Activated CD4-positive, alpha-beta T cell treated with anti-CD3 and anti-CD28 coated beads, Interleukin-2, amount 50 U/mL, for 24 hours (primary cell): ENCODE measurements around the gene KIAA0825.

Experiments used
- DNase-seq, 2 donors: peaks; one replicate each; pipeline ENCODE4 v3.0.0-alpha.2; 2020; ENCODE audit warnings: low read depth in 1 of 2, low spot score in 1 of 2

KIAA0825 gene

DNA sequence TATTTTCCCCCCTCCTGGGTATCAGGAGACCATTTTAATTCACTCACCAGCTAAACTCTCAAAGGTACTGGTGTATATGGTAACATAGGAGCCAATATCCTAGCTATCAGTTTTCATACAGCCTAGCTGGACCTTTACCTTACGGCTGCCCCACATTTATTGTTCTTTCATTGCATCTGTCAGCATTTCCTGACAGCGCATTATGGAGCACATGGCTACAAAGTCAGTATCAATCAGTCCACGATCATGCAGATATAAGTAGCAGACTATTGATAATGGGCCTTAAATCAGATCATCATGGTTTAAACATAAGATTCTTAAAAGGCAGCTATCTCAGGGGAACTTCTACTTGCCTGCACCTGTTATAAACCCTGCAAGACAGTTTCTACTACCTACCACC, 304.7 kb downstream of the KIAA0825 start:
- DNase-seq, result no peak

DNA sequence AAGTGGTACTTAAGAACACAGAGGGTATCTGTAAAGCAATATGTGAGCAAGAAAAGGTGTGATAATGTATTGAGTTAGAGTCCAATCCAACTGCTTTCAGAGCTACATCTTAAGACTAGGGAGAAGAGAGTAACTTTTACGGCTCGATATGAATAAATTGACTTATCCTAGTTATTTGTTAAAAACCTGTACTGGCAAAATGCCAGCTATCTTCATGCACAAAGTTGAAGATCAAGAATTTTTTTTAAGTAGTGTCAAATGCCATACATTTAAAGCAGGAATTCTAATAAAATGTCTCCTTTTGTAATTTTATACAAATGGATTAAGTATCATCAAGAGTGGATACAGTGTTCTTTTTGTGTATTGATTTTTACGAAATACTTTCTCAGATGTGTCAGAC, 305.2 kb downstream of the KIAA0825 start:
- no peak for DNase-seq

DNA sequence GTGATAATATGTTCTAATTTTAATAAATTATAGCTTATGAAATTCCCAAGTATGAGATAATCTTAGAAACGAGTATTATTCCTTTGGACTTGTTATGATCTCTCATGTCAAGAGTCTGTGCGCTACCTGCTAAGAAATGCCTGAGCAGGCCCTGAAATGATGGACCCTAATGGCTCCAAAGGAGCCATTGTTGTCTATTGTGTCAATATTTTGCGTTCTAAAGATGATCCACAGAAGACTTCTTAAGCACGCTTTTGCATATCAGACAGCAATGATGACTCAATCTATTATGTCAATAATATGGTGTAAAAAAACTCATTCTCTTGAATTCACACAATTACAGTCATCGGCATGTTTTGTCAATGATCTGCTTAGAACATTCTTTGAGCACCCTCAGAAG, 306.1 kb downstream of the KIAA0825 start:
- no peak for DNase-seq

GRCh38 chr5:94310833-94311232, 307.6 kb downstream of the KIAA0825 start:
- no peak for DNase-seq

GRCh38 chr5:94309141-94309540, 309.3 kb downstream of the KIAA0825 start:
- DNase-seq, result no peak

GRCh38 chr5:94308442-94308841, 310.0 kb downstream of the KIAA0825 start:
- DNase-seq, result no peak

GRCh38 chr5:94304146-94304545, 314.3 kb downstream of the KIAA0825 start:
- DNase-seq, result no peak

- no peak for DNase-seq
Observed at GRCh38 chr5:94288937-94289336, 329.5 kb downstream of the KIAA0825 start.

DNA sequence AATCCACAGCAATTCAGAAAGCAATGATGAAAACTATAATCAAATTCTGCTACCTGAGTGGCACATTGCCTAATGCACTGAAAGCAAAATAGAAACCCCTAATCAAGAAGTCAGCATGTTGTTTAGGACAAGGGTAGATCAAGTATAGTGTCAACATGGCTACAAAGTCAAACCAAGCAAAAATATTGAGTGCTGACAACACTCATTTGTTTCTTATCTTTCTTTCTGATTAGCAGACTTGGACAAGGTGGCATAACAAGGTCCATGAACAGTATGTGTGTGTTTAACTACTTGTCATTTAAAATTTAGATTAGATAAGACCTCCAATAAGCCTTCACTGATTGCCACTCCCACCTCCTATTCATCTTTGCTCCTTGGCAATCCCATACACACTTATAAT, 332.4 kb downstream of the KIAA0825 start:
- DNase-seq, result no peak

DNA sequence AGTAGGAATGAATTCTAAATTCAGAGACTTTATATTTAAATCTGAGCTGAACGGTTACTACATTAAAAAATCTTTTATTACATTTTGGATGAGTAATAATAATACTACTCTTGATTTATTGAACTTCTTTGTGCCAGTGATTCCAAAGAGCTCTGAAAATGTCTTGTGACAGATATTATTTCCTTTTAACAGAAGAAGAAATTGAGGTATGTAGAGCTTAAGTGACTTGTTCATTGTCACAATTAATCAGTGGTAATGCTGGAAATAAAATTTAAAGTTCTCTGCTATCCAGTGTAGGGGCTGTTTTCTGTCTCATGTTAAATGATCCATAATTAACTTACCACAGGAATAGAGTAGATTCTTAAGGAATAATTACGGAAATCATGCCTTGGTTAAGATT, 335.3 kb downstream of the KIAA0825 start:
- no peak for DNase-seq

DNA sequence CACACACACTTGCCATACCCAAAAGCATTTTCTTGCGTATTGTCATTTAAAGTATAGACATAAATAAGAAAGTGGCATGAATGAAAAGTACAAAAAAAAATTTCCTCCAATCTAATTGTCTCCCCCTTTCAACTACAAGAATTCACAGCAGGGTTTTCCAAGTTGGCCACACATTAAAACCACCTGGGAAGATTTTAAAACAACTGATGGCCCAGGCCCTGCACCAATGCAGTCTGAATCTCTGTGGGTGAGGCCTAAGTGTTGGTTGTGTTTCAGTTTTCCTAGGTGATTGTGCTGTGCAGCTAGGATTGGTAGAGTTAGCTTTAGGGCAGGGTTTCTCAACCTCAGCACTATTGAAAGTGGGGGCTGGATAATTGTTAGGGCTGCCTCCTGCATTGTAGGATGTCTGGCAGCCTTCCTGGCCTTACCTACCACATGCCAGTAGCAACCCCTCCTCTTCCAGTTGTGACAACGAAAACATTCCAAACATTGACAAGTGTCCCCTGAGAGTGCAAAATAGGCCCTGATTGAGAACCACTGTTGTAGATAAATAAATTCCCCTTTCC, 337.1 kb downstream of the KIAA0825 start:
- DNase-seq, result no peak

DNA sequence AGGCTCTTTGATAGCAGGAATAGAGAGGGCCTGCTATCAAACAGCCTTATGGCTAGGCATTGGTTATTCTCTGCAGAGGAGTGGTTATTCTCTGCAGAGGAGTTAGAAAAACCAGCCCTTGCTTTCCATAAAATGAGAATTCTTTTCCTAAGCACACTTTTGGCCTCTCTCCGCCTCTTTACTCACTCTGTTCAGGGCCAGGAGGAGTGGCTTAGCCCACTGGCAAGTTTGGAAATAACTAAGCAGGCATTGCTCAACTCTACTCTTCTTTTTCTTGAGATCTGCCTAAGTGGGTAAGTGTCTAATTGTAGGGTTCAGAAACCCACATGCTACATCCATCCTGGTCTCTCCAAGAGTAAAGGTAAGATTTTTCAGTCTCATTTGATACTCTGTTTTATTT, 341.7 kb downstream of the KIAA0825 start:
- no peak for DNase-seq

- DNase-seq, result no peak
Observed at GRCh38 chr5:94276048-94276447, 342.4 kb downstream of the KIAA0825 start.

DNA sequence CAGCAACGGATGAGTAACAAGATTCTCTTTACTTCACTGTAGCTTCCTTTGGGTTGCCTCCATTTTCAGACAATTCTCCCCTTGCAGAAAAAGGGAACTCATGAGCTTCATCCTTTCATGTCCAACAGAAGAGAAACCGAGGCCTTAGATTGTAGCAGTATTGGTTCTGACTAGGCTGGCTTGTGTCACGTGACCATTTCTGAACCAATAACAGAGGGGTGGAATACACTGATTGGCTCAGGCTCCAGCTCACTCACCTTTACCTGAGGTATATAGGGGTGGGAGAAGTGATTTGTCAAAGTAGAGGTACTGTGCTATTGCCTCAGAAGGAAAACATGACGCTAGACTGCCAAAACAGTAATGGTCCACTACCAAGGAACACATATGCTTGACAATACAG, 343.7 kb downstream of the KIAA0825 start:
- no peak for DNase-seq

GRCh38 chr5:94268226-94268625, 350.2 kb downstream of the KIAA0825 start:
- DNase-seq, result no peak

GRCh38 chr5:94267350-94267899, 351.0 kb downstream of the KIAA0825 start:
- no peak for DNase-seq

DNA sequence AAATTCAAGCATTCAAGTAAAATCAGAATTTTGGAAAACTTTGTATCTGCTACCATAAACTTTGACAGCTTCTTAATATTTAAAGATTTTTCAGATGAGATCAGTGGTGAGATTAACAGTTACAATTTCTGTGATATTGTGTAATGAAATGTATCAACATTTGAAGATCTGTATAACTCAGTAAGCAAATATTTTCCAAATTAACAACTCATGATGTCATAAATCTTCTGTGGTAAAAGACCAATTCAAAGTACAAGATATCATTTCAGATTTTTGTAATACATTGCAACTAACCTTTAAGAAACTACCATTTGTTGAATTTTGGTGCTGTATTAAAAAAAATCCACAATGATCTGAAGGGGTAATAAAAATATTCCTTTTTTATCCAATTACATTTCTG, 352.2 kb downstream of the KIAA0825 start:
- DNase-seq, result no peak

- no peak for DNase-seq
Observed at GRCh38 chr5:94263068-94263467, 355.3 kb downstream of the KIAA0825 start.

GRCh38 chr5:94260096-94260495, 358.3 kb downstream of the KIAA0825 start:
- DNase-seq, result no peak

- no peak for DNase-seq
Observed at GRCh38 chr5:94254214-94254613, 364.2 kb downstream of the KIAA0825 start.

GRCh38 chr5:94250985-94251384, 367.4 kb downstream of the KIAA0825 start:
- DNase-seq, result no peak

DNA sequence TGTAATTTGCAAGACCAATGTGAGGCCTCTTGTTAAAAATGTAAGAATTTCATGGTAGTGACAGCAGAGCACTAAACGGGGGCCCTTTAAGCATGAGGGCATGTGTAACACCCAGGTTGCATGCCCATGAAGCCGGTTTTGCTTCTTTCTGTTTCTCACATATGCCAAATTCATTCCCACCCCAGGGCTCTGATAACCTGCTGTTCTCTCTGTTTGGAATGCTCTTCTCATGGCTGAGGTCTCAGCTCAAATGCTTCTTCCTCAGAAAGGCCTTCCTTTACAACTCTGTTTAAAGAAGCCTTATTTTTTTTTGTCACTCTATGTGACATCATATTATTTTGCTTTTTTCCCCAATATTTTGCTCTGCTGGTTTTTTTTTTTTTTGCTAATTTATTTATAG, 369.0 kb downstream of the KIAA0825 start:
- DNase-seq, result no peak

DNA sequence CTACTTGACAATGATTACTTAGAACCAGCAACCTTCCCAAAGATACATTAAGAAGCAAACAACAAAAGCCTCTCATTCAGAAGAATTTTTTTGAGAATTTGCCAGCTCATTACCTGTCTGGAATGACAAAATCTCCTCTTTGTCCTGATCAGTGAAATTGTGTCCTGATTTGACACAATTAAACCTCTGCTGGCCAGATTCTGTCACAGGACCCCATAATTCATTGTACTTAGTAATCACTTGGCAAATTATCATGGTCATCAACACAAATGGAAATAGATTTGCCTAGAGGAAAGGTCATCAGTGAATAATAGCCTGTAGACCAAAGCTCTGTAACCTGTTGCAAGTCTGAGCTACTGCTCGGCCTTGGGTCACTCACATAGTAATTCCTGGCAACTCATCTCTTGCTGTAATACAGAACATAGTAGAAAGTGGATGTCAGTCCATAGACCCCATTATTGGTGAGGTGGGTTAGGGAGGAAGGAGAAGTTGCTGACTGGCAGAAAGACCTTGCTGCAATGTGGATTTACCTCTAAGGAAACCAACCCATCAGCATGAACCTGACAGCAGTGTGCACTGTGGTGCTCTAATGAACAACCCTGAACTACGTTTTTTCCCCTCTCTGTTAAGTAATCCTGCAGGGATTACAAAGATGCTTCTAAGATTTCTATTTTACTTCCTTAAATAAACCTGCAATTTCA, 370.1 kb downstream of the KIAA0825 start:
- no peak for DNase-seq
